HG03060 (cell line): ENCODE data around the gene SUPT5H.

Source experiments
- ATAC-seq: cut with Tn5 transposase; IDR thresholded peaks from one replicate; pipeline ENCODE4 v1.9.1; 2021; ENCODE audit warnings: low read depth, moderate number of reproducible peaks; ENCODE audit not compliant: unreplicated experiment

The SUPT5H gene

GRCh38 chr19:39408392-39409207 lies 36.8 kb upstream of the SUPT5H start:
- no peak for ATAC-seq

GRCh38 chr19:39409208-39410016 lies 36.0 kb upstream of the SUPT5H start:
- no peak for ATAC-seq

GRCh38 chr19:39410017-39410830 lies 35.2 kb upstream of the SUPT5H start:
- ATAC-seq: no peak

GRCh38 chr19:39410831-39411080 lies 34.6 kb upstream of the SUPT5H start:
- no peak for ATAC-seq

- no peak for ATAC-seq
These were observed 34.1 kb upstream of the SUPT5H start for GRCh38 chr19:39411081-39411831.

- peak; percentile 20 for ATAC-seq
These were observed 33.6 kb upstream of the SUPT5H start for GRCh38 chr19:39411832-39412099.

GRCh38 chr19:39412100-39412866 lies 33.1 kb upstream of the SUPT5H start, which contains the start of gene PLEKHG2:
TSS of gene PLEKHG2 (plus strand) at chr19:39412669. CDS start at chr19:39414087, 1,418 bp downstream.
- ATAC-seq: peak; percentile 50

GRCh38 chr19:39412867-39413271 lies 32.5 kb upstream of the SUPT5H start:
- ATAC-seq: no peak

- ATAC-seq: no peak
These were observed 32.0 kb upstream of the SUPT5H start for GRCh38 chr19:39413272-39413910.

- no peak for ATAC-seq
These were observed 31.3 kb upstream of the SUPT5H start for GRCh38 chr19:39413911-39414608.

- no peak for ATAC-seq
These were observed 30.0 kb upstream of the SUPT5H start for GRCh38 chr19:39415111-39416046.

GRCh38 chr19:39416152-39417120 lies 28.9 kb upstream of the SUPT5H start:
- no peak for ATAC-seq

- no peak for ATAC-seq
These were observed 27.8 kb upstream of the SUPT5H start for GRCh38 chr19:39417463-39418181.

- no peak for ATAC-seq
These were observed 26.4 kb upstream of the SUPT5H start for GRCh38 chr19:39419003-39419402.

- ATAC-seq: no peak
These were observed 24.6 kb upstream of the SUPT5H start for GRCh38 chr19:39420769-39421168.

- ATAC-seq: no peak
These were observed 23.4 kb upstream of the SUPT5H start for GRCh38 chr19:39422020-39422419.
